Gastrocnemius medialis (tissue), 4 donors: Measurements from ENCODE around the gene SMAD9.

ENCODE experiments used
- POLR2A ChIP-seq, 2 donors: fragments of 450-650 bp; IDR thresholded peaks; one replicate each; pipeline ENCODE4 v1.6.1; 2017; ENCODE audit warnings: antibody characterized with exemption in 2 of 2, mild to moderate bottlenecking in 2 of 2, moderate library complexity in 2 of 2
- TF ChIP-seq, protein P1 (sequence below), 5 experiments: fragments of 450-650 bp in 3 of 5; fragments of 200-600 bp in 2 of 5; sonication (generic) in 2 of 5; IDR thresholded peaks in 4 of 5; conservative IDR thresholded peaks in 1 of 5; 1 replicate in 4 of 5; 2 replicates in 1 of 5; pipeline ENCODE4 v1.5.1; 2016 to 2019; ENCODE audit warnings: antibody characterized with exemption in 5 of 5, mild to moderate bottlenecking in 3 of 5, moderate library complexity in 3 of 5

DNA sequence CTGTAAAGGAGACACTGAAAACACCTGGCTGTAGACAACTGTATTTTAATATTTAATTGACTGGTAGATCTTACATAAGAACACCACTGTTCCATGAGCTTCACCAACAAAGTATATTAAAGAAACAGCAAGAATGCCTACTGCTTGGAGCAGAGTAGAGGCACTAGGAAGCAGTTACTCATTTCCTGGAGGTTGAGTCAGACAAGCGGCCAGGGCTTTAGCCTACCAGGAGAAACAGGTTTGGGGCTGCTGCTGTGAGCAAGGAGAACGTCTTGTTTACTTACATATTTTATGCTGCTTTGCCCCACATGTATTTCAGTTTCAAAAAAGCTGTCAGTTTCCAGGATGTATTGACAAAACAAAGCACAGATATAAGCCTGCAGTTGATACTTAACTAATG, 45.7 kb upstream of the SMAD9 start:
- TF ChIP-seq, protein P1, sequence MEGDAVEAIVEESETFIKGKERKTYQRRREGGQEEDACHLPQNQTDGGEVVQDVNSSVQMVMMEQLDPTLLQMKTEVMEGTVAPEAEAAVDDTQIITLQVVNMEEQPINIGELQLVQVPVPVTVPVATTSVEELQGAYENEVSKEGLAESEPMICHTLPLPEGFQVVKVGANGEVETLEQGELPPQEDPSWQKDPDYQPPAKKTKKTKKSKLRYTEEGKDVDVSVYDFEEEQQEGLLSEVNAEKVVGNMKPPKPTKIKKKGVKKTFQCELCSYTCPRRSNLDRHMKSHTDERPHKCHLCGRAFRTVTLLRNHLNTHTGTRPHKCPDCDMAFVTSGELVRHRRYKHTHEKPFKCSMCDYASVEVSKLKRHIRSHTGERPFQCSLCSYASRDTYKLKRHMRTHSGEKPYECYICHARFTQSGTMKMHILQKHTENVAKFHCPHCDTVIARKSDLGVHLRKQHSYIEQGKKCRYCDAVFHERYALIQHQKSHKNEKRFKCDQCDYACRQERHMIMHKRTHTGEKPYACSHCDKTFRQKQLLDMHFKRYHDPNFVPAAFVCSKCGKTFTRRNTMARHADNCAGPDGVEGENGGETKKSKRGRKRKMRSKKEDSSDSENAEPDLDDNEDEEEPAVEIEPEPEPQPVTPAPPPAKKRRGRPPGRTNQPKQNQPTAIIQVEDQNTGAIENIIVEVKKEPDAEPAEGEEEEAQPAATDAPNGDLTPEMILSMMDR (IDR thresholded peaks at IDR 0.05 in 4 of 5, conservative IDR thresholded peaks at IDR 0.05 in 1 of 5): no peak
- no peak for TF ChIP-seq POLR2A (IDR thresholded peaks at IDR 0.05)
